C4-2B (cell line): ENCODE results near the gene MSRB1.

ENCODE experiments used
- CTCF ChIP-seq: fragments of 450-650 bp; conservative IDR thresholded peaks from 2 replicates; pipeline ENCODE4 v1.5.1; 2017; ENCODE audit warnings: mild to moderate bottlenecking
- ZFX ChIP-seq: fragments of 450-650 bp; IDR thresholded peaks from 2 replicates; pipeline ENCODE4 v1.6.1; 2017

- TF ChIP-seq CTCF = no peak
- TF ChIP-seq ZFX = no peak
These were observed 7.0 kb upstream of the MSRB1 start for GRCh38 chr16:1950047-1950446.
